Activated naive CD4-positive, alpha-beta T cell treated with anti-CD3 and anti-CD28 coated beads, Interleukin-2, amount 10 ng/mL, durations not matched to agents 7 days and 5 days (primary cell): Measurements from ENCODE around the gene CDC5L.

Experiments
- CTCF ChIA-PET: fragments of 350-600 bp; sonication (Branson Sonifier 250); formaldehyde crosslinking; loops from one replicate; lab custom pipeline; 2021; ENCODE audit warnings: antibody characterized with exemption; lab: Charles Lee
- DNase-seq: peaks from one replicate; pipeline ENCODE4 v3.0.0-alpha.2; 2020
- H3K27ac Mint-ChIP-seq: one replicate; pipeline ENCODE4 v1.8.0; 2021; ENCODE audit warnings: mild to moderate bottlenecking, moderate library complexity, mixed read lengths
- H3K27me3 Mint-ChIP-seq: one replicate; pipeline ENCODE4 v1.8.0; 2021; ENCODE audit warnings: mild to moderate bottlenecking, mixed read lengths
- H3K36me3 Mint-ChIP-seq: one replicate; pipeline ENCODE4 v1.8.0; 2021; ENCODE audit warnings: mixed read lengths
- H3K4me1 Mint-ChIP-seq: one replicate; pipeline ENCODE4 v1.8.0; 2021; ENCODE audit warnings: mixed read lengths
- H3K4me3 Mint-ChIP-seq: one replicate; pipeline ENCODE4 v1.8.0; 2021; ENCODE audit warnings: mild to moderate bottlenecking, moderate library complexity, mixed read lengths
- H3K9me3 Mint-ChIP-seq: one replicate; pipeline ENCODE4 v1.8.0; 2021; ENCODE audit warnings: mixed read lengths

The CDC5L gene

GRCh38 chr6:44355640-44356039, 31.9 kb upstream of the CDC5L start:
- peaks cover 29% of the 10 kb centered on the region for H3K27me3 Mint-ChIP-seq
- no peaks in the 10 kb centered on the region for H3K36me3 Mint-ChIP-seq
- no peak for DNase-seq
- H3K27ac Mint-ChIP-seq: no peak overlapping the region
- H3K4me3 Mint-ChIP-seq: no peak overlapping the region
- no peaks in the 10 kb centered on the region for H3K4me1 Mint-ChIP-seq
- CTCF ChIA-PET: no interaction called here
- H3K9me3 Mint-ChIP-seq: no peaks in the 10 kb centered on the region

GRCh38 chr6:44356487-44356886, 31.0 kb upstream of the CDC5L start:
- Mint-ChIP-seq H3K4me3 (no peak overlapping the region), H3K27me3 (peaks cover 29% of the 10 kb centered on the region), H3K9me3 (no peaks in the 10 kb centered on the region), H3K27ac (no peak overlapping the region), H3K4me1 (no peaks in the 10 kb centered on the region), H3K36me3 (no peaks in the 10 kb centered on the region)
- CTCF ChIA-PET: interaction anchor here (1.5 kb wide), 1 partner anchor 13 kb away, joined by 3 read pairs; no protein-coding TSS in a partner anchor
- no peak for DNase-seq

GRCh38 chr6:44359973-44360372, 27.5 kb upstream of the CDC5L start:
- Mint-ChIP-seq H3K4me1 (no peaks in the 10 kb centered on the region), H3K27me3 (peaks cover 36% of the 10 kb centered on the region), H3K4me3 (no peak overlapping the region), H3K36me3 (no peaks in the 10 kb centered on the region), H3K27ac (no peak overlapping the region), H3K9me3 (no peaks in the 10 kb centered on the region)
- CTCF ChIA-PET: no interaction called here
- DNase-seq: no peak

DNA sequence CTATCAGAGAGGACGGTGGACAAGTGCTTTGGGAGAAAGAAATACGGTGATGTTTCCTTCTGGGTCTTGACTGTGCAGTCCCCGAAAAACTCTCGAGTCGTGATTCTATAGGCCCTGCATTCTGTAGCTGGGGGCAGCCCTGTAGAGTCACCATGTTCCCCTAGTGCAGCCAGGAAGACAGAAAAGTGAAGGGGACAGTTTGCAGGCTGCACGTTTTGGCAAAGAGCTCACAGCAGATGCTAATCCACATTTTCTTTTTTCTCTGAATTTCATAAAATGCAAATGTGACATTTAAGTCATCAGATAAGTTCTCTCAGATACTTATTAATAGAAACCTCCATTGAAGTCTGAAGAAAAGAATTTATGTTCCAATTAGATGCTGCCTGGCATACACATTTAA, 25.6 kb upstream of the CDC5L start:
- Mint-ChIP-seq H3K27ac (no peak overlapping the region), H3K4me1 (no peaks in the 10 kb centered on the region), H3K4me3 (no peak overlapping the region), H3K9me3 (no peaks in the 10 kb centered on the region), H3K27me3 (peaks cover 23% of the 10 kb centered on the region), H3K36me3 (no peaks in the 10 kb centered on the region)
- CTCF ChIA-PET: no interaction called here
- DNase-seq: no peak

- peaks cover 21% of the 10 kb centered on the region for H3K27me3 Mint-ChIP-seq
- H3K4me3 Mint-ChIP-seq: no peak overlapping the region
- no peaks in the 10 kb centered on the region for H3K9me3 Mint-ChIP-seq
- CTCF ChIA-PET: no interaction called here
- H3K4me1 Mint-ChIP-seq: no peaks in the 10 kb centered on the region
- DNase-seq: no peak
- H3K36me3 Mint-ChIP-seq: no peaks in the 10 kb centered on the region
- H3K27ac Mint-ChIP-seq: no peak overlapping the region
Measured at GRCh38 chr6:44363377-44363926, 24.1 kb upstream of the CDC5L start.

DNA sequence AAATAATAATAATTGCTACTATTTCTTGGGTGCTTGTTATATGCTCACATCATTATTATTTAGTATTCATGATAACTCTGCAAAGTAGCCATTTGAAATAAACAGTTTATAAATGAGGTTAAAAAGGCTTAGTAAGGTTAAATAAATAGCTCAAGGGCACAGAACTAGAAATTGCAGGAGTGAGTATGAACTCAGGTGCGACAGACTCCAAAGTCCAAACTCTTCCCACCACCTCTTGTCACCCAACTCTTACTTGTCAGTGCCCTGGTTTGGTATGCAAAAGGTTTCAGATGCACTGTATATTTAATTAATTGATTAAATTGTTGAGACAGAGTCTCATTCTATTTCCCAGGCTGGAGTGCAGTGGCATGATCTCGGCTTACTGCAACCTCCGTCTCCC, 20.7 kb upstream of the CDC5L start:
- H3K27ac Mint-ChIP-seq: no peak overlapping the region
- no peaks in the 10 kb centered on the region for H3K36me3 Mint-ChIP-seq
- H3K27me3 Mint-ChIP-seq: peaks cover 26% of the 10 kb centered on the region
- H3K4me1 Mint-ChIP-seq: no peaks in the 10 kb centered on the region
- no peak overlapping the region for H3K4me3 Mint-ChIP-seq
- DNase-seq: no peak
- H3K9me3 Mint-ChIP-seq: no peaks in the 10 kb centered on the region
- CTCF ChIA-PET: interaction anchor here (1.5 kb wide), 1 partner anchor 54 kb away, joined by 3 read pairs; the partner anchor contains the start of gene AARS2

GRCh38 chr6:44367681-44368080, 19.8 kb upstream of the CDC5L start:
- Mint-ChIP-seq H3K4me1 (no peaks in the 10 kb centered on the region), H3K4me3 (no peak overlapping the region), H3K36me3 (no peaks in the 10 kb centered on the region), H3K9me3 (no peaks in the 10 kb centered on the region), H3K27ac (no peak overlapping the region), H3K27me3 (peaks cover 25% of the 10 kb centered on the region)
- no peak for DNase-seq
- CTCF ChIA-PET: interaction anchor here (1.5 kb wide), 1 partner anchor 54 kb away, joined by 3 read pairs; the partner anchor contains the start of gene AARS2

GRCh38 chr6:44373051-44373450, 14.5 kb upstream of the CDC5L start:
- Mint-ChIP-seq H3K36me3 (no peaks in the 10 kb centered on the region), H3K4me3 (no peak overlapping the region), H3K27me3 (peaks cover 33% of the 10 kb centered on the region), H3K27ac (no peak overlapping the region), H3K9me3 (no peaks in the 10 kb centered on the region), H3K4me1 (no peaks in the 10 kb centered on the region)
- DNase-seq: no peak
- CTCF ChIA-PET: no interaction called here

DNA sequence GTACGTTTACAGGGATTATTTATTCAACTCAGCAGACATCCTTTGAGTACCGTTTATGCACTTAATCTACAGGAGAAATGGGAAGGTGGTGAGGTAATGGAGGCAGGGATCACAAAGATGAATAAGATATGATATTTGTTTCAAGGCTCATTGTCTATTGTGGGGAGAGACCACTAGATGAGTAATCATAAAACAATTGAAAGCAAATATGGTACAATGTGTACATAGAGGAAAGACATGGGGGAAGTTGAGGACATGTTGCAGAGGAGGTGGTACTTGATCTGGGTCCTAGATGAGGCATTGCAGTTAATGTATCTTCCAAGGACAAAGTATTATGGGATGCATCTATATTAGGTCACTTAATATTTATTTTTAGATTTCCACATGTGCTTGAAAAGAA, 13.7 kb upstream of the CDC5L start:
- Mint-ChIP-seq H3K27ac (no peak overlapping the region), H3K36me3 (no peaks in the 10 kb centered on the region), H3K4me1 (no peaks in the 10 kb centered on the region), H3K27me3 (peaks cover 31% of the 10 kb centered on the region), H3K9me3 (no peaks in the 10 kb centered on the region), H3K4me3 (no peak overlapping the region)
- no peak for DNase-seq
- CTCF ChIA-PET: no interaction called here

GRCh38 chr6:44375071-44375470, 12.4 kb upstream of the CDC5L start:
- no peak for DNase-seq
- no peak overlapping the region for H3K4me3 Mint-ChIP-seq
- no peaks in the 10 kb centered on the region for H3K36me3 Mint-ChIP-seq
- peaks cover 30% of the 10 kb centered on the region for H3K27me3 Mint-ChIP-seq
- CTCF ChIA-PET: no interaction called here
- no peaks in the 10 kb centered on the region for H3K9me3 Mint-ChIP-seq
- H3K27ac Mint-ChIP-seq: no peak overlapping the region
- H3K4me1 Mint-ChIP-seq: peaks cover 3% of the 10 kb centered on the region

DNA sequence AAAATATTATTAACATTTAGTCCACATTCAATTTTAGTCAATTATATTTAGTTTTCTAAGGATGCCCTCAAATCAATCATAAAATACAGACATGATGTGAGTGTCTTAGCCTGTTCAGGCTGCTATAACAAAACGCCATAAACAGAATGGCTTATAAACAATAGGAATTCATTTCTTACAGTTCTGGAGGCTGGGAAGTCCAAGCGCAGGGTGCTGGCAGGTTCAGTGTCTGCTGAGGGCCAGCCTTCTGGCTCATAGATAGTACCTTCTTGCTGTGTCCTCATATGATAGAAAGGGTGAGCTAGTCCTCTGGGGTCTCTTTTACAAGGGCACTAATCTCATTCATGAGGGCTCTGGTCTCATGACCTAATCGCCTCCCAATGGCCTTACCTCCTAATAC, 10.0 kb upstream of the CDC5L start:
- peaks cover 36% of the 10 kb centered on the region for H3K27me3 Mint-ChIP-seq
- no peaks in the 10 kb centered on the region for H3K9me3 Mint-ChIP-seq
- H3K4me1 Mint-ChIP-seq: peaks cover 3% of the 10 kb centered on the region
- CTCF ChIA-PET: no interaction called here
- no peaks in the 10 kb centered on the region for H3K36me3 Mint-ChIP-seq
- no peak for DNase-seq
- no peak overlapping the region for H3K27ac Mint-ChIP-seq
- H3K4me3 Mint-ChIP-seq: no peak overlapping the region

GRCh38 chr6:44377971-44378370, 9.5 kb upstream of the CDC5L start:
- no peak for DNase-seq
- Mint-ChIP-seq H3K9me3 (no peaks in the 10 kb centered on the region), H3K4me3 (no peak overlapping the region), H3K4me1 (peaks cover 3% of the 10 kb centered on the region), H3K36me3 (no peaks in the 10 kb centered on the region), H3K27me3 (peaks cover 31% of the 10 kb centered on the region), H3K27ac (no peak overlapping the region)
- CTCF ChIA-PET: no interaction called here

- H3K4me3 Mint-ChIP-seq: no peak overlapping the region
- H3K27ac Mint-ChIP-seq: no peak overlapping the region
- CTCF ChIA-PET: no interaction called here
- H3K9me3 Mint-ChIP-seq: no peaks in the 10 kb centered on the region
- no peaks in the 10 kb centered on the region for H3K36me3 Mint-ChIP-seq
- DNase-seq: no peak
- H3K4me1 Mint-ChIP-seq: peaks cover 7% of the 10 kb centered on the region
- H3K27me3 Mint-ChIP-seq: peaks cover 30% of the 10 kb centered on the region
Measured at GRCh38 chr6:44381739-44382138, 5.8 kb upstream of the CDC5L start.

- peak overlapping the region; percentile 98 for H3K27ac Mint-ChIP-seq
- peaks cover 40% of the 10 kb centered on the region for H3K4me1 Mint-ChIP-seq
- peaks cover 20% of the 10 kb centered on the region for H3K27me3 Mint-ChIP-seq
- CTCF ChIA-PET: interaction anchor here (0.7 to 0.8 kb wide), 2 partner anchors 263 to 1629 kb away, joined by 3 read pairs; partner anchors contain the start of gene CLIC5
- H3K36me3 Mint-ChIP-seq: peaks cover 23% of the 10 kb centered on the region
- peak overlapping the region; percentile 97 for H3K4me3 Mint-ChIP-seq
- no peaks in the 10 kb centered on the region for H3K9me3 Mint-ChIP-seq
- DNase-seq: no peak
Measured at GRCh38 chr6:44386364-44386928, 1.1 kb upstream of the CDC5L start.

GRCh38 chr6:44386929-44387345, 569 bp upstream of the CDC5L start:
- Mint-ChIP-seq H3K4me3 (peak overlapping the region; percentile 97), H3K27me3 (peaks cover 15% of the 10 kb centered on the region), H3K4me1 (peaks cover 45% of the 10 kb centered on the region), H3K36me3 (peaks cover 28% of the 10 kb centered on the region), H3K9me3 (no peaks in the 10 kb centered on the region), H3K27ac (peak overlapping the region; percentile 98)
- no peak for DNase-seq
- CTCF ChIA-PET: interaction anchor here (0.7 to 0.9 kb wide), 4 partner anchors 51 to 1629 kb away, joined by 3 read pairs; partner anchors contain the start of gene CLIC5
